ENCODE measurements around the gene CARM1.

Gene CARM1

GRCh38 chr19:10858204-10858828 lies 13.0 kb upstream of the CARM1 start:
- TF ChIP-seq, protein P1, sequence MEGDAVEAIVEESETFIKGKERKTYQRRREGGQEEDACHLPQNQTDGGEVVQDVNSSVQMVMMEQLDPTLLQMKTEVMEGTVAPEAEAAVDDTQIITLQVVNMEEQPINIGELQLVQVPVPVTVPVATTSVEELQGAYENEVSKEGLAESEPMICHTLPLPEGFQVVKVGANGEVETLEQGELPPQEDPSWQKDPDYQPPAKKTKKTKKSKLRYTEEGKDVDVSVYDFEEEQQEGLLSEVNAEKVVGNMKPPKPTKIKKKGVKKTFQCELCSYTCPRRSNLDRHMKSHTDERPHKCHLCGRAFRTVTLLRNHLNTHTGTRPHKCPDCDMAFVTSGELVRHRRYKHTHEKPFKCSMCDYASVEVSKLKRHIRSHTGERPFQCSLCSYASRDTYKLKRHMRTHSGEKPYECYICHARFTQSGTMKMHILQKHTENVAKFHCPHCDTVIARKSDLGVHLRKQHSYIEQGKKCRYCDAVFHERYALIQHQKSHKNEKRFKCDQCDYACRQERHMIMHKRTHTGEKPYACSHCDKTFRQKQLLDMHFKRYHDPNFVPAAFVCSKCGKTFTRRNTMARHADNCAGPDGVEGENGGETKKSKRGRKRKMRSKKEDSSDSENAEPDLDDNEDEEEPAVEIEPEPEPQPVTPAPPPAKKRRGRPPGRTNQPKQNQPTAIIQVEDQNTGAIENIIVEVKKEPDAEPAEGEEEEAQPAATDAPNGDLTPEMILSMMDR (IDR thresholded peaks at IDR 0.05; ENCODE audit: low read depth, low read length): peak; percentile 96
- peak; percentile 44 to 46 for DNase-seq (ENCODE audit: low read depth in 2 of 2)
- no peak overlapping the region for H3K4me3 ChIP-seq (replicated peaks in 1 of 2; ENCODE audit: low read depth in 2 of 2, low read length in 2 of 2)

DNA sequence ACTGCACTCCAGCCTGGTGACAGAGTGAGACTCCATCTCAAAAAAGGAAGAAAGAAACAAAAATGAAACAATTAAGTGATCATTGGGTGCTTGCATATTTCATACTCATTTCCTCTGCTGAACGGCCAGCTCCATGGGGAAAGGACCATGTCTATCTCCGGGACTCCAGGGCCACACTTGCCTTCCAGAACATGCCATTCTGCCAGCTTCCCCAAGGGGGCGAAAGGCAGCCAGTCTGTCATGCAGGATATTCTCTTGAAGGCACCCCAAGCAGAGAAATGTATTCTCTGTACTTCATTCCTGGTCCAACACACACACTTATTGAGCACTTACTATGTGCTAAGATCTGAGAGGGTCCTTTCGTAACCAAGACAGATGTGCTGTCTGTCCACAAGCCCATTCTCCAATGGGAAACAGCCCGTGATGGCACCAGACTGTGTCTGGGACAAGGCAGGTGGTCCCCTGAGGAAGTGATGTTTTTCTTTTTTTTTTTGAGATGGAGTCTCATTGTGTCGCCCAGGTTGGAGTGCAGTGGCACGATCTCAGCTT lies 10.2 kb upstream of the CARM1 start:
- TF ChIP-seq, protein P1 (IDR thresholded peaks at IDR 0.05; ENCODE audit: low read depth, low read length): peak; percentile 63
- DNase-seq (ENCODE audit: low read depth in 2 of 2): peak; percentile 37 to 50
- H3K4me3 ChIP-seq (replicated peaks in 1 of 2; ENCODE audit: low read depth in 2 of 2, low read length in 2 of 2): no peak overlapping the region

GRCh38 chr19:10862561-10863106 lies 8.7 kb upstream of the CARM1 start:
- no peak for DNase-seq (ENCODE audit: low read depth in 2 of 2)
- TF ChIP-seq, protein P1 (IDR thresholded peaks at IDR 0.05; ENCODE audit: low read depth, low read length): no peak
- no peak overlapping the region for H3K4me3 ChIP-seq (replicated peaks in 1 of 2; ENCODE audit: low read depth in 2 of 2, low read length in 2 of 2)

GRCh38 chr19:10863107-10863717 lies 8.1 kb upstream of the CARM1 start:
- DNase-seq (ENCODE audit: low read depth in 2 of 2): peak; percentile 31 to 64
- H3K4me3 ChIP-seq (replicated peaks in 1 of 2; ENCODE audit: low read depth in 2 of 2, low read length in 2 of 2): no peak overlapping the region
- TF ChIP-seq, protein P1 (IDR thresholded peaks at IDR 0.05; ENCODE audit: low read depth, low read length): no peak

- no peak overlapping the region for H3K4me3 ChIP-seq (replicated peaks in 1 of 2; ENCODE audit: low read depth in 2 of 2, low read length in 2 of 2)
- peak; percentile 79 to 83 for DNase-seq (ENCODE audit: low read depth in 2 of 2)
- TF ChIP-seq, protein P1 (IDR thresholded peaks at IDR 0.05; ENCODE audit: low read depth, low read length): peak; percentile 88
Observed at GRCh38 chr19:10864538-10864899, 6.8 kb upstream of the CARM1 start.

GRCh38 chr19:10866495-10866894 lies 4.9 kb upstream of the CARM1 start:
- TF ChIP-seq, protein P1 (IDR thresholded peaks at IDR 0.05; ENCODE audit: low read depth, low read length): no peak
- no peak for DNase-seq (ENCODE audit: low read depth in 2 of 2)

More at GRCh38 chr19:10866495-10866894, 4.9 kb upstream of the CARM1 start:
- H3K4me3 ChIP-seq (replicated peaks in 1 of 2; ENCODE audit: low read depth in 2 of 2, low read length in 2 of 2): no peak overlapping the region
